K562 (cell line): Measurements from ENCODE around the gene ANO10. TPM values are rescaled to one million over a fixed set of nuclear protein-coding genes. Genes with fewer than 3 reads are reported as not detected.

Experiments
- ATAC-seq: fragments of 200-7000 bp; cut with Tn5 transposase; 3 replicates; pipeline ENCODE4 v1.9.1; 2020; ENCODE audit warnings: moderate library complexity
- BruUV-seq: library from RNA; stranded (reverse); fragments of 400-500 nt; replicated peaks from 2 replicates; lab custom pipeline; 2021; lab: Mats Ljungman, UMichigan
- CTCF ChIA-PET: fragments of 300-600 bp; formaldehyde crosslinking; extraction: SDS; loops from one replicate; lab custom pipeline; 2021; ENCODE audit warnings: low intra/inter-chr PET ratio; lab: Yijun Ruan, JAX
- POLR2A ChIA-PET: fragments of 300-600, 350-650 bp; sonication (Branson Sonifier 250); formaldehyde crosslinking; extraction: SDS; loops from one replicate; lab custom pipeline; 2021; ENCODE audit warnings: antibody characterized with exemption, inconsistent platforms; lab: Yijun Ruan, JAX
- DNase-seq, 4 experiments: peaks; one replicate each; pipeline versions ENCODE4 v3.0.0 to v3.0.0-alpha.2; 2011 to 2018; ENCODE audit warnings: low spot score in 3 of 4, mixed read lengths in 3 of 4; ENCODE audit errors: extremely low read depth in 1 of 4
- FAIRE-seq: peaks from 2 replicates; lab custom pipeline; 2011; peaks lifted over from hg19 to GRCh38; lab: Jason Lieb, UNC
- H2AFZ ChIP-seq: 2 replicates; pipeline ENCODE4 v1.6.0; 2011; ENCODE audit warnings: low read depth, low read length, control low read depth, inconsistent platforms
- H3K27ac ChIP-seq: fragments of 200-600 bp; 3 replicates; pipeline ENCODE4 v1.8.0; 2011; ENCODE audit warnings: low read depth, mild to moderate bottlenecking, control low read depth, inconsistent platforms, low read length, moderate library complexity, mixed read lengths; ENCODE audit errors: extremely low read depth
- H3K27me3 ChIP-seq, 2 experiments: fragments of 300-600 bp in 1 of 2; 2 replicates in 1 of 2; 3 replicates in 1 of 2; pipeline versions ENCODE4 v1.6.0 to v1.8.0; 2011; ENCODE audit warnings: inconsistent platforms in 2 of 2, low read length in 2 of 2, mild to moderate bottlenecking in 1 of 2, mixed read lengths in 1 of 2, moderate library complexity in 1 of 2; ENCODE audit not compliant: control insufficient read depth in 2 of 2, insufficient read depth in 2 of 2
- H3K36me3 ChIP-seq: fragments of 300-600 bp; 3 replicates; pipeline ENCODE4 v1.8.0; 2011; ENCODE audit warnings: mild to moderate bottlenecking, low read length, inconsistent platforms; ENCODE audit not compliant: control insufficient read depth, insufficient read depth
- H3K4me1 ChIP-seq, 2 experiments: fragments of 200-600 bp in 1 of 2; replicated peaks in 1 of 2; 2 replicates in 1 of 2; 3 replicates in 1 of 2; pipeline versions ENCODE4 v1.5.1 to v1.8.0; 2011; ENCODE audit warnings: inconsistent platforms in 2 of 2, low read length in 2 of 2, mild to moderate bottlenecking in 1 of 2, mixed read lengths in 1 of 2, moderate library complexity in 1 of 2; ENCODE audit not compliant: control insufficient read depth in 2 of 2, insufficient read depth in 2 of 2
- H3K4me2 ChIP-seq: 2 replicates; pipeline ENCODE4 v1.6.1; 2011; ENCODE audit warnings: low read length, control low read depth, inconsistent platforms, mixed read lengths; ENCODE audit not compliant: insufficient read depth
- H3K4me3 ChIP-seq: fragments of 200-600 bp; sonication (generic), shearing (Covaris generic); 2 replicates; pipeline ENCODE4 v1.5.1; 2016; ENCODE audit warnings: control low read depth, inconsistent platforms
- H3K79me2 ChIP-seq: fragments of 200-600 bp; 3 replicates; pipeline ENCODE4 v1.8.0; 2011; ENCODE audit warnings: low read length, inconsistent platforms; ENCODE audit not compliant: control insufficient read depth, insufficient read depth
- H3K9ac ChIP-seq, 2 experiments: 2 replicates each; pipeline versions ENCODE4 v1.6.0 to v1.6.1; 2011; ENCODE audit warnings: low read depth in 2 of 2, low read length in 2 of 2, control low read depth in 1 of 2, inconsistent platforms in 1 of 2, mild to moderate bottlenecking in 1 of 2, mixed read lengths in 1 of 2; ENCODE audit not compliant: insufficient read depth in 1 of 2
- H3K9me1 ChIP-seq: one replicate; pipeline ENCODE4 v1.6.0; 2011; ENCODE audit warnings: inconsistent platforms, mild to moderate bottlenecking, low read length, moderate library complexity; ENCODE audit not compliant: control insufficient read depth, insufficient read depth
- H3K9me3 ChIP-seq: replicated peaks from 2 replicates; pipeline ENCODE4 v1.5.1; 2011; ENCODE audit warnings: low read depth, low read length, inconsistent platforms; ENCODE audit not compliant: control insufficient read depth, insufficient read depth
- H4K20me1 ChIP-seq: replicated peaks from 2 replicates; pipeline ENCODE4 v1.6.1; 2011; ENCODE audit warnings: low read length, inconsistent platforms, mixed read lengths; ENCODE audit not compliant: control insufficient read depth, insufficient read depth
- HMG20A ChIP-seq: fragments of 450-650 bp; formaldehyde crosslinking; conservative IDR thresholded peaks from 2 replicates; pipeline ENCODE4 v1.4.0; 2020; ENCODE audit warnings: mild to moderate bottlenecking, mixed read lengths
- NCOA6 ChIP-seq: fragments of 450-650 bp; IDR thresholded peaks from 2 replicates; pipeline ENCODE4 v1.6.1; 2017; ENCODE audit warnings: mild to moderate bottlenecking
- SNRNP70 ChIP-seq: fragments of 200-400 bp; formaldehyde crosslinking; optimal IDR thresholded peaks from 2 replicates; pipeline ENCODE3; 2017; ENCODE audit warnings: low read depth, low read length
- ZBTB5 ChIP-seq: fragments of 450-650 bp; IDR thresholded peaks from 2 replicates; pipeline ENCODE4 v1.6.1; 2017; ENCODE audit warnings: antibody characterized with exemption
- ZNF41 ChIP-seq: fragments of 250-450 bp; sonication (Bioruptor Pico); conservative IDR thresholded peaks from 2 replicates; pipeline ENCODE4 v1.4.0; 2020; ENCODE audit warnings: mild to moderate bottlenecking
- WGBS: fragments of 100-300 bp; shearing (Covaris generic); methylation state at CpG from one replicate; pipeline ENCODE4 v1.1.6; 2016; ENCODE audit warnings: low coverage, mixed read lengths; ENCODE audit not compliant: insufficient coverage; ENCODE audit errors: missing lambda C conversion rate; 5-methylcytosine and 5-hydroxymethylcytosine counted together
- in situ Hi-C: fragments of 300-500 bp; cut with MboI; formaldehyde crosslinking; loops from 4 replicates; pipeline ENCODE4 v1.15.0; 2018; ENCODE audit warnings: inconsistent platforms, mixed read lengths
- intact Hi-C: fragments of 100-400 bp; cut with micrococcal nuclease; formaldehyde crosslinking; loops from 2 replicates; pipeline ENCODE4 v1.14.2; 2022
- polyA plus RNA-seq, 8 experiments: library from polyadenylated mRNA; depleted of rRNA in 4 of 8; stranded (reverse) in 5 of 8; unstranded in 3 of 8; fragments of >200 nt; fragmentation: Nextera tagmentation in 2 of 8; fragmentation: Illumina TruSeq in 1 of 8; extraction: Ambion mirVana in 2 of 8; extraction: Trizol in 1 of 8; gene quantifications; 2 replicates each; pipeline versions ENCODE4 v1.2.1 to v1.2.3, GENCODE V29; 2011 to 2014; ENCODE audit warnings: inconsistent platforms in 1 of 8, missing spikeins in 1 of 8
- total RNA-seq, 7 experiments: library from RNA; depleted of rRNA in 6 of 7; stranded (reverse); fragments of >200 nt in 6 of 7; fragmentation: Illumina TruSeq in 2 of 7; extraction: Trizol in 2 of 7; gene quantifications; 2 replicates each; pipeline versions ENCODE4 v1.2.1 to v1.2.3, GENCODE V29; 2011 to 2021; ENCODE audit warnings: low replicate concordance in 1 of 7

The ANO10 gene
- total and polyA plus RNA-seq, 9 of the 15 experiments (the other 6 are each of a cell fraction or from before 2014, with no cell fraction given): 6.4 to 46.0 (median 32.3) TPM

DNA sequence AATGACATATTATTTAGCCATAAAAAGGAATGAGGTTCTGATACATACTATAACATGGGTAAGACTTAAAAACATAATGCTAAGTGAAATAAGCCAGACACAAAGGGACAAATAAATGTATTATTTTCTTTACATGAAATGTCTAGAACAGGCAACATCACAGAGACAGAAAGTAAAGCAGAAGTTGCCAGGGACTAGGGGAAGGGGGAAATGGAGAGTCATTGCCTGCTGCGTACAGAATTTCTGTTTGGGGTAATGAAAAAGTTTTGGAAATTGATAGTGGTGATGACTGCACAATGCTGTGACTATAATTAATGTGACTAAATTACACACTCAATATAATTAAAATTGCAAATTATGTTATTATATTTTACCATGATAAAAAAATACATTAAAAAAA is 99.9 kb downstream of the ANO10 start:
- no TSS peak for BruUV-seq
- TF ChIP-seq ZBTB5: no peak
- TF ChIP-seq ZNF41 (CRISPR knock-in tag): no peak
- 0 out of 2 replicates have a peak, but pooled peaks have one; percentile 34 for TF ChIP-seq NCOA6
- TF ChIP-seq HMG20A: no peak
- no peak for TF ChIP-seq SNRNP70
- TF ChIP-seq, all 486 proteins: peak for 1
- H3K4me2 ChIP-seq: no peak overlapping the region
- H3K79me2 ChIP-seq: no peaks in the 10 kb centered on the region
- no peak for FAIRE-seq
- no peaks in the 10 kb centered on the region for H4K20me1 ChIP-seq
- H3K36me3 ChIP-seq: peaks cover 10% of the 10 kb centered on the region; the same call in 1 of the 3 replicates
- peaks cover 3% of the 10 kb centered on the region for H3K9me1 ChIP-seq
- ChIA-PET CTCF (no interaction called here), POLR2A (interaction anchor here (1.4 to 3.8 kb wide), 3 partner anchors 9 to 14 kb away, joined by 4 to 14 read pairs (median 14); no protein-coding TSS in a partner anchor)
- in situ Hi-C loops (no loop called here), intact Hi-C loops (no loop called here)
- no peak overlapping the region for H3K27ac ChIP-seq
- no peak overlapping the region for H3K4me3 ChIP-seq
- no peak overlapping the region for H2AFZ ChIP-seq
- ATAC-seq: no peak
- no peak for DNase-seq
- H3K9me3 ChIP-seq: peaks cover 4% of the 10 kb centered on the region; the same call in 1 of the 2 replicates
- no peak overlapping the region for H3K9ac ChIP-seq
- 73% methylated on average over 1 of the region's 1 CpG for WGBS
- H3K27me3 ChIP-seq: no peaks in the 10 kb centered on the region
- peaks cover 10 to 22% of the 10 kb centered on the region in 2 experiments for H3K4me1 ChIP-seq
